CD4-positive, alpha-beta T cell (primary cell): ENCODE data around the gene CHST3. TPM values are rescaled to one million over a fixed set of nuclear protein-coding genes. Genes with fewer than 3 reads are reported as not detected.

ENCODE experiments used
- ATAC-seq: fragments of 200-7000 bp; cut with Tn5 transposase; one replicate; pipeline ENCODE4 v1.10.0; 2022; ENCODE audit warnings: mild to moderate bottlenecking; ENCODE audit not compliant: poor library complexity
- CTCF ChIA-PET: fragments of 350-600 bp; sonication (Branson Sonifier 250); formaldehyde crosslinking; loops from one replicate; lab custom pipeline; 2021; ENCODE audit warnings: antibody characterized with exemption, inconsistent platforms; lab: Charles Lee
- POLR2A ChIA-PET: fragments of 350-600 bp; sonication (Branson Sonifier 250); formaldehyde crosslinking; loops from one replicate; lab custom pipeline; 2021; ENCODE audit warnings: antibody characterized with exemption, inconsistent platforms; lab: Charles Lee
- DNase-seq, 14 experiments: peaks; one replicate each; pipeline ENCODE4 v3.0.0-alpha.2; 2013 to 2020; ENCODE audit warnings: mixed read lengths in 2 of 14
- H3K27ac ChIP-seq, 2 donors: one replicate each; pipeline versions ENCODE4 v1.5.1 to v1.7.0; 2013; ENCODE audit warnings: low read length in 2 of 2, low read depth in 1 of 2, mild to moderate bottlenecking in 1 of 2
- H3K27me3 ChIP-seq, 2 experiments: 1 replicate in 1 of 2; 2 replicates in 1 of 2; pipeline versions ENCODE4 v1.6.1 to v1.7.0; 2013; ENCODE audit warnings: low read length in 2 of 2, control low read depth in 1 of 2, mild to moderate bottlenecking in 1 of 2, moderate library complexity in 1 of 2; ENCODE audit not compliant: insufficient read depth in 2 of 2, control insufficient read depth in 1 of 2
- H3K36me3 ChIP-seq: one replicate; pipeline ENCODE4 v1.6.1; 2013; ENCODE audit warnings: low read length, control low read depth; ENCODE audit not compliant: insufficient read depth
- H3K4me1 ChIP-seq: one replicate; pipeline ENCODE4 v1.6.1; 2013; ENCODE audit warnings: low read length, control low read depth; ENCODE audit not compliant: insufficient read depth
- H3K4me3 ChIP-seq: one replicate; pipeline ENCODE4 v1.5.1; 2013; ENCODE audit warnings: mild to moderate bottlenecking, low read length, moderate library complexity
- H3K9me3 ChIP-seq, 2 experiments: 1 replicate in 1 of 2; 2 replicates in 1 of 2; pipeline versions ENCODE4 v1.6.1 to v1.7.0; 2013; ENCODE audit warnings: low read length in 2 of 2, mild to moderate bottlenecking in 2 of 2, control low read depth in 1 of 2, moderate library complexity in 1 of 2; ENCODE audit not compliant: control insufficient read depth in 1 of 2, insufficient read depth in 1 of 2
- H3K27ac Mint-ChIP-seq: one replicate; pipeline ENCODE4 v1.8.0; 2020; ENCODE audit warnings: mixed read lengths
- H3K27me3 Mint-ChIP-seq: one replicate; pipeline ENCODE4 v1.8.0; 2021; ENCODE audit warnings: mixed read lengths
- H3K36me3 Mint-ChIP-seq: one replicate; pipeline ENCODE4 v1.8.0; 2021; ENCODE audit warnings: low read depth, mixed read lengths
- H3K4me1 Mint-ChIP-seq: one replicate; pipeline ENCODE4 v1.8.0; 2021; ENCODE audit warnings: low read depth, mixed read lengths
- H3K4me3 Mint-ChIP-seq: one replicate; pipeline ENCODE4 v1.8.0; 2020; ENCODE audit warnings: mild to moderate bottlenecking, mixed read lengths
- H3K9me3 Mint-ChIP-seq: one replicate; pipeline ENCODE4 v1.8.0; 2020; ENCODE audit warnings: mixed read lengths
- intact Hi-C, 2 experiments: fragments of 100-400 bp; cut with DNase I in 1 of 2; cut with micrococcal nuclease in 1 of 2; formaldehyde crosslinking; loops; one replicate each; pipeline versions ENCODE4 v1.15.1 to v1.9.0; 2023 to 2025; cut with DNase I, micrococcal nuclease
- total RNA-seq, 174 experiments: library from RNA in 2 of 174; stranded (reverse) in 2 of 174; gene quantifications; one replicate each; pipeline ENCODE4 v1.2.3 and lab custom pipeline; 2021 to 2026
- TF ChIP-seq, protein P1 (sequence below): fragments of 200-600 bp; IDR thresholded peaks from one replicate; pipeline ENCODE4 v1.8.0; 2022; ENCODE audit warnings: antibody characterized with exemption, mild to moderate bottlenecking

The CHST3 gene
- total RNA-seq, 2 experiments from 2014 or later, result not detected

DNA sequence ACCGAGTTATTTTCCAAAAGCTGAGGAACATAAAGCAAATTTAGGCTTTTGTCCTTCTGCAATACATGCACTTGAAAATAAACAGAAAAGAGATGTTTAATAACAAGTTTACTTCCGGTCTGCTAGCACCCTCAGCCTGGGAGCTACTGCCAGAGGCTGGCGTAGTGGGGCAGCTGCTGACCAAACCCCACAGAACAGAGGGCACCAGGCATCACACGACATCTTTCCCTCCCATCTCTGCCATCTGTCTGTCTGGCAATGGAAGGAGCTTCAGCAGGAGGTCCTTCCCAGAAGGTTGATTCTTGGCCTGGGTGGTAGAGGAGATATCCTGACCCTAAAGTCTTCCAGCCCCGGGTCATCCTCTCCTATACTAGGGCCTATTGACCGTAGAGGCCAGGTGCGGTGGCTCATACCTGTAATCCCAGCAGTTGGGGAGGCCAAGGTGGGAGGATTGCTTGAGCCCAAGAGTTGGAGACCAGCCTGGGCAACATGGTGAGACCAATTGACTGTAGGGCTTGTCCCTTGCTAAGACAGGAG, 47.8 kb downstream of the CHST3 start:
- Mint-ChIP-seq H3K4me3 (no peak overlapping the region), H3K9me3 (no peaks in the 10 kb centered on the region), H3K27me3 (no peaks in the 10 kb centered on the region), H3K36me3 (no peaks in the 10 kb centered on the region), H3K4me1 (no peaks in the 10 kb centered on the region), H3K27ac (no peak overlapping the region)
- H3K4me3 ChIP-seq, result no peak overlapping the region
- ChIA-PET POLR2A (no interaction called here), CTCF (no interaction called here)
- H3K9me3 ChIP-seq, result peaks cover 0 to 13% of the 10 kb centered on the region in 2 experiments
- no peak overlapping the region for H3K27ac ChIP-seq
- intact Hi-C loops, result no loop called here
- H3K27me3 ChIP-seq, result no peaks in the 10 kb centered on the region
- DNase-seq, result no peak
- H3K4me1 ChIP-seq, result no peaks in the 10 kb centered on the region
- TF ChIP-seq, protein P1, sequence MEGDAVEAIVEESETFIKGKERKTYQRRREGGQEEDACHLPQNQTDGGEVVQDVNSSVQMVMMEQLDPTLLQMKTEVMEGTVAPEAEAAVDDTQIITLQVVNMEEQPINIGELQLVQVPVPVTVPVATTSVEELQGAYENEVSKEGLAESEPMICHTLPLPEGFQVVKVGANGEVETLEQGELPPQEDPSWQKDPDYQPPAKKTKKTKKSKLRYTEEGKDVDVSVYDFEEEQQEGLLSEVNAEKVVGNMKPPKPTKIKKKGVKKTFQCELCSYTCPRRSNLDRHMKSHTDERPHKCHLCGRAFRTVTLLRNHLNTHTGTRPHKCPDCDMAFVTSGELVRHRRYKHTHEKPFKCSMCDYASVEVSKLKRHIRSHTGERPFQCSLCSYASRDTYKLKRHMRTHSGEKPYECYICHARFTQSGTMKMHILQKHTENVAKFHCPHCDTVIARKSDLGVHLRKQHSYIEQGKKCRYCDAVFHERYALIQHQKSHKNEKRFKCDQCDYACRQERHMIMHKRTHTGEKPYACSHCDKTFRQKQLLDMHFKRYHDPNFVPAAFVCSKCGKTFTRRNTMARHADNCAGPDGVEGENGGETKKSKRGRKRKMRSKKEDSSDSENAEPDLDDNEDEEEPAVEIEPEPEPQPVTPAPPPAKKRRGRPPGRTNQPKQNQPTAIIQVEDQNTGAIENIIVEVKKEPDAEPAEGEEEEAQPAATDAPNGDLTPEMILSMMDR, result no peak
- no peak for ATAC-seq
- no peaks in the 10 kb centered on the region for H3K36me3 ChIP-seq

DNA sequence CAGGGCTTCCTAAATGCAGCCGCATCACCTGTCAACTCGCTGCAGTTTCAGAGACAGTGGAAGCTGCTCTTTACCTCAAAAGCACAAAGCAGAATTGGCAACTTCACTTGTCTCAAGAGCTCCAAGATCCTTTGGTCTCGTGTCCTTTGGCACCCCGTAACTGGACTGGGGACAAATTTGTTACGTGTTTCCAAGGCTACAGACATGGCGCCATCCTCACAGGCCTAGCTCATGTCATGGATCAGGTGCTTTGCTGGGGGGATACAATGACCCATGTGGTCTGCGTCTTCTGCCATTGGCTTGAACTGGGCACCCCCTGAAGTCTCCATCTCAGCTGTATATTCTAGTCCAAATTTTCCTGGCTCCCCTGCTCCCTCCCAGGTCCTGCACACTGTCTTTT, 48.6 kb downstream of the CHST3 start:
- Mint-ChIP-seq H3K36me3 (no peaks in the 10 kb centered on the region), H3K9me3 (no peaks in the 10 kb centered on the region), H3K27ac (no peak overlapping the region), H3K4me1 (no peaks in the 10 kb centered on the region), H3K27me3 (no peaks in the 10 kb centered on the region), H3K4me3 (no peak overlapping the region)
- DNase-seq, result no peak
- no peaks in the 10 kb centered on the region for H3K36me3 ChIP-seq
- H3K4me1 ChIP-seq, result no peaks in the 10 kb centered on the region
- no peak for ATAC-seq
- H3K4me3 ChIP-seq, result no peak overlapping the region
- no peaks in the 10 kb centered on the region for H3K27me3 ChIP-seq
- intact Hi-C loops, result no loop called here
- TF ChIP-seq, protein P1, result no peak
- no peak overlapping the region for H3K27ac ChIP-seq
- ChIA-PET CTCF (no interaction called here), POLR2A (interaction anchor here (0.6 kb wide), 1 partner anchor 119 kb away, joined by 3 read pairs; no protein-coding TSS in a partner anchor)
- peaks cover 0 to 6% of the 10 kb centered on the region in 2 experiments for H3K9me3 ChIP-seq

DNA sequence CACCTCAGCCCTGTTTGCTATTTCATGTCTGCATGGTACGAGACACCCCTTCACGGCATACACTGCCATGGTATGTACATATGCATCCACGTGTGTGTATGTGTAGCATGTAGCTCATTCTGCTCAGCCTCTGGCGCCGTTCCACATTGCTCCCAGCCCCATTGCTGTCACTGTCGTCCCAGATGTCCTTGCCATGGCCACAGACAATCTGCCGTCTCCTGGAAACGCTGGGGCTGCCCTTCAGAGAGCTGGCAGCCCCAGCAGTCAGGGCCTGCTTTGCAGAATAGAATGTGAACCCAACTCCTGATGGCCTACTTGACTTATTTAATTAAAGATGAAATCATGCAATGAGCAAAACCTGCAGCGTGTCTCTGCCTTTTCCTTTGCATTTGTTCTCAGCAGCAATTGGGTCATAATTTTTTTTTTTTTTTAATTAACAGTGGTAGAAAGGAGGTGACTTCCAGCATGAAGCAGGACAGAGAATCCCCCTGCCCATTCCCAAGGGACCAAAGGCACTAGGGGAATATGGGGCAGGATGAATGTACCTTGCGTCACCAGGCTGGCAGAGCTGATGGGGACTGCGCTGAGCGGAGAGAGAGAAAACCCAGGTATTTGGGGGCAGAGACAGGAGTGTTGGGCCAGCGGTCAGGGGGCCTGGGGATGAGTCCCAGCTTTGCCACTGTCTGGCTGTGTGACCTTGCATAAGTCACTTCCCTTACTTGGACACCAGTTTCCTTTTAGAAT, 49.2 kb downstream of the CHST3 start:
- Mint-ChIP-seq H3K9me3 (no peaks in the 10 kb centered on the region), H3K36me3 (no peaks in the 10 kb centered on the region), H3K27me3 (no peaks in the 10 kb centered on the region), H3K27ac (no peak overlapping the region), H3K4me3 (no peak overlapping the region), H3K4me1 (no peaks in the 10 kb centered on the region)
- H3K4me3 ChIP-seq, result no peak overlapping the region
- H3K36me3 ChIP-seq, result no peaks in the 10 kb centered on the region
- no peak overlapping the region for H3K27ac ChIP-seq
- ATAC-seq (no peak), DNase-seq (no peak)
- intact Hi-C loops, result no loop called here
- H3K9me3 ChIP-seq, result peaks cover 0 to under 1% of the 10 kb centered on the region in 2 experiments
- H3K27me3 ChIP-seq, result no peaks in the 10 kb centered on the region
- H3K4me1 ChIP-seq, result no peaks in the 10 kb centered on the region
- TF ChIP-seq, protein P1, result no peak
- POLR2A ChIA-PET, result no interaction called here
- CTCF ChIA-PET, result no interaction called here
